HG02642 (cell line): ENCODE measurements around the gene B4GALNT3.

ENCODE experiments used
- ATAC-seq: cut with Tn5 transposase; IDR thresholded peaks from one replicate; pipeline ENCODE4 v1.9.1; 2021; ENCODE audit warnings: mild to moderate bottlenecking; ENCODE audit not compliant: unreplicated experiment, poor library complexity

The B4GALNT3 gene

DNA sequence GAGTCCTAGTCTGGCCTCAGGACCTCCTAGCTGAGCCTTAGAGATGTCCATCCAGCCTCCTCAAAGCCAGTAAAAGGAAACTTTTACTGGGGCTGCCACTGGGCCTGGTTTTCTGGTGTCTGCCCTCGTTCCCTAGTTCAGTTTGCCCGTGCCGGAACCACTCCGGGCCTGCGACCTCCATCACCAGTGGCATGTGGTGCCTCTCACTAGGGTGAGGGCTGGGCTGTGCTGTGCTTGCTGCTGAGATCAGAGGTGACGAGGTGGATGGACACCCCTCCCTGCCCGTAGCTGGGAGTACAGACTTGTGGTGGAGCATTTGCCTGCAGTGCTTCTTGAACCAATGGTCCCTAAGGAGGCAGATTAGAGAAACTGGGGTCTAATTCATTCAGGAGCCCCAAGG lies 75.7 kb downstream of the B4GALNT3 start:
- no peak for ATAC-seq

DNA sequence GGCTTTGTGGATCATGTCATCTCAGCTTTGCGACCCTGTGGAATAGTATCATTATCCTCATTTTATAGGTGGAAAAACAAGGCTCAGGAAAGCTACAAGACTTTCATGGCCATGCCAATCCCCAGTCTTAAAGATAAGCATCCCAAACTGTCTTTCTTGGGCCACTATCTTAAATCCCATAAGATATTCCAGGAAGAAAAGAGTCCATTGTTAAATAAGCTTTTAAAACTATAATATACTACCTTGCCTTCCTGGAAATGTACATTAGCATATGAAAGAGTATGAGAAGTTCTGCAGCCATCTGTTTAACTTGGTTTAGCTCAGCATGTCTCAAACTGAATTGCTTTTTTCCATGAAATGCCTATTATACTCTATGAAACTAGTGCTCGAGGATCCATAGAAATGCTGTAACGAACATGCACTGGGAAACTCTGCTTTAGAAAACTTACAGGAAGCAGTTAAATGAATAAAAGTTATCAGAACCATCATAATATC lies 77.1 kb downstream of the B4GALNT3 start:
- no peak for ATAC-seq

DNA sequence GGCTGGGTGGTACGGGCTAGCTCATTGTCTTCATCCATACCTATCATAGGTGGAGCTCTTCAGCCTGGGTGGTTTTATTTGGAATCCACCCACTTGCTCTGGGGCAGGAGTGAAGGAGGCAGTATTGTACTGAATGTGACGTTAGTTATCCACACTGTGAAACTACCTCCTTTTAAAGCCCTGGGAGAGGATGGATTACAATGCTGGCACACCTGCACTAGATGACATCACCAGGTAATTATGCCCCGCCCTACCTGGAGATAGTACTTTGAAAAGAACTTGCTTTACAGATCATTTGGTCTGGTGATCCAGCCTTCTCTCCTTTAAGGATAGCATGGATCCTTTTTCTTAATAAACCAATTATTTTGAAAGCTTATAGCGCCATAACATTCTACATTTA lies 78.0 kb downstream of the B4GALNT3 start:
- ATAC-seq: no peak

DNA sequence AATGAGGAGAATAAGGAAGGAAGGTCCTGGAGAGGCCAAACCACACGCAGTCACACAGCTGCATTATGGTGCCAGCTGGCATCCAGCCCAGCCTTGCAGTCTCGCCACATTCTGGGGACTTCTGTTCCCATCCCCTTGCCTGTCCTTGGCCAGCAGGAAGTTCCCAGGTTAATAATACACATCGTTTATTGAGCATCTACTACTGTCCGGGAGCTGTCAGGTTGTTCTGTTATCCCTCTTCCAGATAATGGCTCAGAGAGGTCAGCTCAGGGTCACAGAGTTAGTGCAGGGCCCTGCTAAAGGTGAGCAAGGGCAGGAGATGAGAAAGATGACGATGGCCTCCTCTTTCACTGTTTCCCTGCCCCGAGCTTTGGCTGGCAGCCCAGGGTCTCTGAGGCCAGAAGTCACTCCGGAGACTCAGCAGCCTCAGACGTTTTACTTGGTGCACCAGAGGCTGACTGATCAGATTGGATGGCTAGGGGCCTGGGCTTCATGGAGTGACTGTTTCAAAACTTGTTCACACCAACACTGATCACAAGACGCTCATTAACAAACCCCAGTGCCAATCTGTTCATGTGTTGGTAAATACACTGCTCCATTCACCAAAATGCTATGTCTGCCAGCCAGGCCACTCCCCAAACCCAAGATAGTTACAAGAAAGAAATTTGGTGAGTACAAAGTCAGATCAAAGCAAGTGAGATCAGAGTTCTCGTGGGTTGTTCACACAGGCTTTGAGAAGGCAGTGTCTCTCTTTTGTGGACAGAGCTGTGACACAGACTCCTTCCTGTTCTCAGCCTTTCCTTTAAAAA lies 79.2 kb downstream of the B4GALNT3 start:
- no peak for ATAC-seq

DNA sequence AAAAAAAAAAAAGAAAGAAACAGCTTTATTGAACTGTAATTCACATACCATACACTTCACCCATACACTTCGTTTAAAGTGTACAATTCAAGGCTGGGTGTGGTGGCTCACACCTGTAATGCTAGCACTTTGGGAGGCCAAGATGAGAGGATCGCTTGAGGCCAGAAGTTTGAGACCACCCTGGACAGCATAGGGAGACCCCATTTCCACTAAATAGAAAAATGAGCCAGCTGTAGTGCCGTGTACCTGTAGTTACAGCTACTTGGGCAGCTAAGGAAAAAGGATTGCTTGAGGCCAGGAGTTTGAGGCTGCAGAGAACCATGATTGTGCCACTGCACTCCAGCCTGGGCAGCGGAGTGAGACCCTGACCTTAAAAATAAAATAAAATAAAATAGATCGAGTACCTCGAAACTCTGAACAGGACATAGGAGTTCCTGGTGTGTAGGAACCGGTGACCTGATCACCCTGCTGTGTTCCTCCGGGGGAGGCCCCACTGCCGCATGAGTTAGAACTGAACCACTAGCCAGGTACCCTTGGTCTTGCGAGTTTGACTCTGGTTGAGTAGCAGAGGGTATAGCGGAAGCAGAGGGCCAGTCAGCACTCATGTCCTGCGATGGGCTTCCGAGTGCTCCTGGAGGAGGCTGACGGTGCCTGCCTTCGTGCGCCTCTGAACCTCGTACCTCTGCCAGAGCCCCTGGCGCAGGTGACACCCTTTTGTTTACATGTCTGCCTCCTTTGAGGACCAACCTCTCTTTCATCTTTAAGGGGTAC lies 80.0 kb downstream of the B4GALNT3 start:
- no peak for ATAC-seq

DNA sequence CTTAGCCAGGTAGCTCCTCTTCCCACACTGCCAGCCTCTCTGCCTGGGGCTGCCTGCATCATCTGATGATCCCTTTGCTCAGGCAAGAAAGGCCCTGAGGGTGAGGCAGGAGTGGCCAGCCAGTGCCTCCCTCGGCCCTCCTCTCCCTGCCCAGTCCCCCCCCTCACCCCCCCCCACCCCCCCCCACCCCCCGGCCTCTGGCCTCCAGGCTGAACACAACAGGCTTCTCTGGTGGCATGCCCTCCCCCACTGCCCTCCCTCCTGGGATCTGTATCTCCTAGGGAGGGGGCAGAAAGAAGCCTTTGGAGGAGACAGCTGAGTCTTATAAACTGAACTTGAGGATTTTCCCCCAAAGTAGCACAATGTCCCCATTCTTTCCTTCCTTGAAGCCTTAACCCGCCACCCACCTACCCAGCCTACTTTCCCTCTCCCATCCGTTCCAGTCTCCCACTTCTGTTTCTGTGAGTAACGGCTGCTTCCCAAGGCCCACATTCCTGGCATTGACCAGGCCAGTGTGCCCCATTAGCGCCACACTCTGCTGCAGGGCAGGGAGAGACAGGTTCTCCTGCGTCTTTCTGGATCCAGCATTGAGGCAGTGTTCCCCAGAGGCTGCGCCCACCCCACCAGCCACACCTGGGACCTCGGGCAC lies 82.1 kb downstream of the B4GALNT3 start:
- ATAC-seq: no peak

DNA sequence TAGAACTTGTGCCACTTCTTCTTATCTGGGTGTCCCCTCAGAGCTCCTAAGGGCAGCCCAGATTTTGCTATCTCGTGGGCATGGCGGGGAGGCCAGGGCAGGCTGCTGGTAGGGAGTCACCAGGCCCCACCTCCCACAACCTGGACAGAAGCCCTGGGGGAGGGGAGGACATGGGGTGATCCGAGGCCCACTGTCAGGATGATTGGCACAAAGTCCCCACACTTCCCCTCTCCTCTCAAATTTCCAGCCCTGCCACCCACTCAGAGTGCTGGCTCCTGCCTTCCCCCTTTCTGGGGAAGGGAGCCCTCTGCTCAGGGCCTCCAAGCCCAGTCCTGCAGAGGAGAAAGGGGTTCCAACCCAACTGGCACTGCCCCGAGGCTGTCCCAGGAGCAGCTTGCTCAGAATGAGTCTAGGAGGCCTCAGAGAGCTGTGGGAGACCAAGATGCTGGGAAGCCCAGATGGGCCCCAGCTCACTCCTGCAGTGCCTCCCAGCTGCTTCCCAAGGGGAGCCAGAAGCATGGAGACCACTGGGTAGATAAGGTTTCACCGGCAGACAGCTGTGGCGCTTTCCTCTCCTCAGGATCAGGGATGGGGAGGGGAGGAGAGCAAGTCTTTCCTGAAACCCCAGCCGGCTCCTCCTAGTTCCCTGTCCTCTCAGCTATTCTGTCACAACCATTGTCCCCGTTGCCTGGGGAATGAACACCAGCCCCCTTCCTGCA lies 82.8 kb downstream of the B4GALNT3 start:
- no peak for ATAC-seq

DNA sequence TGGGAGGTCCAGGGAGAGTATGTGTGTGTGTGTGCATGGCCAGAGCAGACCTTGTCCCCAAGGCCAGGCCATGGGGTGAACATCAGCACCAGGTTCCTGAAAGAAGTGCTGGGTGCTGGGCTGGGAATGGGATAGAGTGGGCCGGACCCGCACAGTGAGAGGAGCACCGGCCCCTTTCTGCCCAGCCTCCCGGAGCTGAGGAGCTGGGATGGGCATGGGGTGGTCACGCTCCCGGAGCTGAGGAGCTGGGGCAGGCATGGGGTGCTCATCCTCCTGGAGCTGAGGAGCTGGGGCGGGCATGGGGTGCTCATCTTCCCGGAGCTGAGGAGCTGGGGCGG lies 83.3 kb downstream of the B4GALNT3 start:
- ATAC-seq: no peak

DNA sequence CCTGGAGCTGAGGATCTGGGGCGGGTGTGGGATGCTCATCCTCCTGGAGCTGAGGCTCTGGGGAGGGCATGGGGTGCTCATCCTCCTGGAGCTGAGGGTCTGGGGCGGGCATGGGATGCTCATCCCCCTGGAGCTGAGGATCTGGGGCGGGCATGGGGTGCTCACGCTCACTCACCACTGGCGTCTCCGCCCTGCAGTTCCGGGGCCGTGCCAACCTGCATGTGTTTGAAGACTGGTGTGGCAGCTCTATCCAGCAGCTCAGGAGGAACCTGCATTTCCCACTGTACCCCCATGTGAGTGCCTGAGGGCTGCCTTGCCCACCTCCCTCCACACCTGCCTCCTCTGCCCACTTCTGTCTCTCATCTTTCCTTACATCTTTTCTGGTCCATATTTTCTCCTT lies 84.4 kb downstream of the B4GALNT3 start:
- ATAC-seq: no peak

DNA sequence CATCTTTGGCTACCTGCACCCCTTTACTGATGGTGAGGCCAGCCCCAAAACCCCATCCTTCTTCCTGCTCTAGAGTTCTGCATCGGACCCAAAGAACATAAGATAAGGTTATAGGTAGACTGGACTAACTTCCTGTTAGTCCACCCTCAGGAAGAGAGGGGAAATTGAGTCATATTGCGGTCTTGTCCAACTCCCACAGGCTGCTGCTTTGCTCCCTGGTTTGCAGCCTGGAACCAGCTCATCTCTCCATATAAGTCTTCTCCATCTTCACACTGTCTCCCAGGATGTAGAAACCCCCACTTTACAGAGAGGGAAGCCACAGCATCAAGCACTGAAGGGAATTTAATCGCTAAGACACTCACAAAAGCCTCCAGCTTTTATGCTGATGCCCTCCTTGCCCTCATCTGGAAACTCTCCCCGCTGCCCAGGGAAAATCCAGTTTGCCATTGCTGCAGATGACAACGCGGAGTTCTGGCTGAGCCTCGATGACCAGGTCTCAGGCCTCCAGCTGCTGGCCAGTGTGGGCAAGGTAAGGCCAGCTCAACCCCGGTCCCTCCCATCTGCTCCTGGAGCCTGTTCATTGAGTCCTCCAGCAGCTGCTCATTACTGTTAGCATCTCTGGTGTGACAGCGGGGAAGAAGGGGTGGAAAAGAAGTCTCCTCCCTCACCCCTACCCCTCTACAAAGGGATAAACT lies 85.3 kb downstream of the B4GALNT3 start:
- ATAC-seq: no peak

DNA sequence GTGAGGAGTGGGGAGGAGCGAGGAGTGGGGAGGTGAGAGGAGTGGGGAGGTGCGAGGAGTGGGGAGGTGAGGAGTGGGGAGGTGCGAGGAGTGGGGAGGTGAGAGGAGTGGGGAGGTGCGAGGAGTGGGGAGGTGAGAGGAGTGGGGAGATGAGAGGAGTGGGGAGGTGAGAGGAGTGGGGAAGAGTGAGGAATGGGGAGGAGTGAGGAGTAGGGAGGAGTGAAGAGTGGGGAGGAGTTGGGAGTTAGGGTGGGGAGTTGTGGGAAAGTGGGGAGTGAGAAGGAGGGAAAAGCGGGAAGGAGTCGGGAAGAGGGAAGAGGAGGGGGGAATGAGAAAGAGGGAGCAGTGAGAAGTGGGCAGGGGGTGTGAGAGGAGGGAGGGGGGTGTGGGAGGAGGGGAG lies 86.1 kb downstream of the B4GALNT3 start:
- ATAC-seq: no peak

DNA sequence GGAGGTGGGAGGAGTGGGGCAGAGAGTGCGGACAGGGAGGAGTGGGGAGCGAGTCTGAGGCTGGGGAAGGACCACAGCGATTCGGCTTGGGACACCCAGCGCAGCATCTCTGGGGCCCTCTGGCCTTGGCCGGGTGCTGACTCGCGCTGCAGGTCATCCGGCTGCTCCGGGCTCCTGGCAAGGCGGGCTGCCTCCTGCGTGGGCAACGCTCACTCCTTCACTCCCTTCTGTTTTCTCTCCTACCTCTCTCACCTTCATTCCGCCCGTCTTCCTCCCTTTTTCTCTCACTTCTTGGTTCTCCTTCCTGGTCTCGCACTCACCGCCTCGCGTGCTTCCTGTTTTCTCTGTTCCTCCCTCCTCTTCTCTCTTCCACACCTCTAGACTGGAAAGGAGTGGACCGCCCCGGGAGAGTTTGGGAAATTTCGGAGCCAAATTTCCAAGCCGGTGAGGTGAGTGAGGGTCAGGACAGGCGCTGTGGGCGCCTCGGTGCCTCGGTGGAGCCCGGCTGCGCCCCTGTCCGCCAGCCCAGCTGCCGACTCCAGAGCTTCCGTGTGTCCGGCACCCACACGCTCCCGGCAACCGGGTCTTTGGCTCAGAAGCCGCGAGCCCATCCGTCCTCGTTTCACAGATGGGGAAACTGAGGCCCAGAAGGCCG lies 86.7 kb downstream of the B4GALNT3 start:
- no peak for ATAC-seq

DNA sequence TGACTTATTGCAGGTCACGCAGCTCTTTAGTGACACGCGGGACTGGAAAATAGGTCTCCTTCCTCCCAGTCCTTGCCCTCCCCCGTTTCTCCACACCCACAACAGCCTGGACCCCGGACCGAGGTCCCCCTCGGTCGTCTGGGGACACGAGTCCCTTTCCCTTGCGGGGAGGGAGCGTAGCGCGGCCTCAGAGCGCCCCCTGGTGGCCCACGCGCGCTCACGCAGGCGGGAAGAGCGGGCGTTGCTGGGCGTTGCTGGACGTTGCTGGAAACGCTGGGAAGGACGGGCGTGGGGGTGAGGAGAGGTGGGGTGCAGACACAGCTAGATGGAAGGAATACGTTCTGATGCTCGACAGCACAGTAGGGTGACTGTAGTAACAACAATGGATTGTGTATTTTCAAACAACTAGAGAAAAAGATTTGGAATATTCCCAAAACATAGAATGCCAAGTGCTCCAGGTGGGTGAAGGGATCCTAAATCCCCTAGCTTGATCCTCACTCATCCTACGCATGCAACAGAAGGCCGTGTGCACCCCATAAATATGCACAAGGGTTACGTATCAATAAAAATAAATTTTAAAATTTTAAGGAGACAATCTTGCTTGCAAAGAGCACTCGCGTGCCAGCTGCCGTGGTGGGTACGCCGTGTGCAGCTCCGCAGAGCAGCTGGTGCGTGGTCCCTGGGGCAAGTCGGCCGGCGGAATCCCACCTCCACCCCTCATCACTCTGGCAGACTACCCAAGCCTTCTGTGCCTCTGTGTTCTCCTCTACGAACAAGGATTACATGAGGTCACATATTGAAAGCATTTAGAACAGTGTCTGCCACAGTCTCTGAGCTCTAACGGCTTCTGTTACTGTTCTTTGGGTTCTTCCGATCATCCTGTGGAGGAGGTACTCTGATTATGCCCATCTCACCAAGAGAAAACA lies 87.4 kb downstream of the B4GALNT3 start:
- ATAC-seq: no peak

DNA sequence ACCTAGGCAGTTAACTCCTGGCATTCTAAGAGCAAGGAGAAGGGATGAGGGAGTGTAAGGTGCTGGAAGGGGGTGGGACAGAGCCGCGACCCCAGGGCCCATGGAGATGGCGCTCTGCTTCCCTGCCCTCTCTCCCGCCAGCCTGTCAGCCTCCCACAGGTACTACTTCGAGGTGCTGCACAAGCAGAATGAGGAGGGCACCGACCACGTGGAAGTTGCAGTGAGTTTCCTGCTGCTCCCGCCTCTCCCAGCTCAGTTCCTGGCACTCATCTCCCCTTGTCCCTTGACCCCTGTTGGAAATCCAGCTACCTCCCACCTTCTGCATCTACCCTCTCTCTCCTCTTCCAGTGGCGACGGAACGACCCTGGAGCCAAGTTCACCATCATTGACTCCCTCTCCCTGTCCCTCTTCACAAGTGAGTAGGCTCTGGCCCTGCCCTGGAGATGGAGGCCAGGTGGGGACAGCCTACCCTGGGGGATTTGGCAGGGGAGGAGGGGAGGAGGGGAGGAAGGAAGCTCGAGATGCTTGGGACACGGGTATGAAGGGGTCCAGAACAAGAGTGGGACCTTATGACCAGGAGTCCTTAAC lies 88.2 kb downstream of the B4GALNT3 start:
- no peak for ATAC-seq

DNA sequence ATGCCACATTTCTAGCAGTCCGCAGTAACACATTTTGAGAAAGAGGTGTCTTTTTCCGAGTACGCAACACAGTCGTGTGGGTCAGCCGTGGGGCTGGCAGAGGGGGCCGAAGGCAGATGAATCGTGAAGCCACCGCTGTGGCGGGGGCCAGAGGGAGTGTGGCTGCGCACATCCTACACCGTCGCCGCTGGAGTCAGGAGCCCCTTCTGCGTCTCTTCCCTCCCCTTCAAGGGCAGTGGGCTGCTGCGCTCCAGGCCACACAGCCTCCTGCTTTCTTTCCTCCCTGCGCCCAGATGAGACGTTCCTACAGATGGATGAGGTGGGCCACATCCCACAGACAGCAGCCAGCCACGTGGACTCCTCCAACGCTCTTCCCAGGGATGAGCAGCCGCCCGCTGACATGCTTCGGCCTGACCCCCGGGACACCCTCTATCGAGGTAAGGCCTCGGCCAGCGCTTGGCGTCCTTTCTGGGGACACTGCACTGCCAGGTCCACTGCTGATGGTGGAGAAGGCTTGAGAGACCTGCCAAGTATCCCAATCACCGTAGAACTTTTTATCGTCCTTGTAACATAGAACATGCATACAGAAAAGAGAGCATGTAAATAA lies 89.8 kb downstream of the B4GALNT3 start:
- ATAC-seq: no peak

DNA sequence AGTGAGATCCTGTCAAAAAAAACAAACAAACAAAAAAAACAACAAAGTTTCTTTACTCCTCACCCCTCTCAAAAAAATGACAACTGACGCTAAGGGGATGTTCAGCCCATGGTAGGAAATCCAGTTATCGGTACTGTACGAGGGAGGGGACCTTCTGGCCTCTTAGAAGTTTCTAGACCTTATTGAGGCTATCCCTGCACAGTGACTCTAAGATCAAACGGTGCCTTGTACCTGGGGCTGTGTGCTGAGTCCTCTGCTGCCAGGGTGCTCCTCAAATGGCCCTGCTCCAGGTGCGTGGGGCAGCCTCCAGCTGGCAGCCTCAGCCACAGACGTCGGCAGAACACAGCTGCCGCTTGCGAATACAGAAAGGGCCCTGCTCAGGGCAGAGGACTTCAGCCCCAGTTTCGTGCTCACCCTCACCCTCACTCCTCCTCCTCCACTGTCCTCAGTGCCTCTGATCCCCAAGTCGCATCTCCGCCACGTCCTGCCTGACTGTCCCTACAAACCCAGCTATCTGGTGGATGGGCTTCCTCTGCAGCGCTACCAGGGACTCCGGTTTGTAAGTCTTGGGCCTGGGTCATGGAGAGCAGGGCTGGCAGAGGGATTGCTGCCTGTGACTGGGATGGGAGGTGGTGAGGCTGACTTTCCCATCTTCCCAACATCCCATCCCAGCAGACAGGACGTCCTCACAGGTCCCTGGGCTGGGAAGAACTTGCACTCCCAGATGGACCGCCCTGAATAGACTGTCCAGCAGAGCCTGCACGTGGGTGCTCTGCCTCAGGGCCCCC lies 90.9 kb downstream of the B4GALNT3 start:
- ATAC-seq: no peak

DNA sequence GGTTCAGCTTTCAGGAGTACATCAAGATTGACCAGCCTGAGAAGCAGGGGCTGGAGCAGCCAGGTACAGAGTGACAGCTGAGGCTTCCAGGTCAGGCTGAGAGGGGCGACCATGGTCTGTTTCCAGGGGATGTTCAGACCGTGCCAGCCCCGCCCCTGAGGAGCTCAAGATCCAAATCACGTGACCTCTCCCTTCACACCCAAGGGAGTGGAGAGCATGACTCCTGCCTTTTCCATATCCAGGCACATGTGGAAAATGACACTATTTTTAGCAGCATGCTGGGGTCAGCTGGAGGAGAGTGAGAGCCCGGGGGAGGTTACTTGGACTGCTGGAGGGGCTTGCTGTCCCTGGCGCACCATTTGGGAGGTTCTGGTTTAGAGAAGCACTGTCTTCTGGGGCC lies 92.7 kb downstream of the B4GALNT3 start:
- ATAC-seq: no peak
